HEK293T (cell line): ENCODE results near the gene YY1AP1.
A peak's percentile ranks its signal among the peaks of the same experiment; 100 is the strongest.

ENCODE experiments used
- CTCF ChIA-PET: fragments of 350-600 bp; formaldehyde crosslinking; extraction: SDS; loops from one replicate; lab custom pipeline; 2021; ENCODE audit warnings: antibody characterized with exemption, inconsistent platforms; lab: Yijun Ruan, JAX
- POLR2A ChIA-PET: fragments of 350-600 bp; formaldehyde crosslinking; extraction: SDS; loops from one replicate; lab custom pipeline; 2020; ENCODE audit warnings: antibody characterized with exemption, inconsistent platforms; lab: Yijun Ruan, JAX
- DNase-seq: peaks from one replicate; pipeline ENCODE4 v3.0.0; 2012; ENCODE audit warnings: mixed read lengths; ENCODE audit errors: extremely low spot score
- ARNT ChIP-seq: fragments of 450-650 bp; IDR thresholded peaks from 2 replicates; pipeline ENCODE4 v1.6.1; 2017; ENCODE audit warnings: mild to moderate bottlenecking
- BHLHE40 ChIP-seq: fragments of 450-650 bp; IDR thresholded peaks from 2 replicates; pipeline ENCODE4 v1.6.1; 2016; ENCODE audit warnings: mild to moderate bottlenecking, moderate library complexity, borderline replicate concordance
- CTBP1 ChIP-seq: fragments of 450-650 bp; IDR thresholded peaks from 2 replicates; pipeline ENCODE4 v1.6.1; 2016; ENCODE audit warnings: borderline replicate concordance
- ELF4 ChIP-seq: fragments of 450-650 bp; IDR thresholded peaks from 2 replicates; pipeline ENCODE4 v1.6.1; 2017; ENCODE audit warnings: antibody characterized with exemption
- FOXA1 ChIP-seq: fragments of 450-650 bp; IDR thresholded peaks from 2 replicates; pipeline ENCODE4 v1.6.1; 2016; ENCODE audit warnings: mild to moderate bottlenecking
- FOXK2 ChIP-seq: fragments of 450-650 bp; IDR thresholded peaks from 2 replicates; pipeline ENCODE4 v1.6.1; 2016; ENCODE audit warnings: mild to moderate bottlenecking
- FOXM1 ChIP-seq: fragments of 450-650 bp; IDR thresholded peaks from 2 replicates; pipeline ENCODE4 v1.6.1; 2017; ENCODE audit warnings: mild to moderate bottlenecking, borderline replicate concordance
- HDGF ChIP-seq: fragments of 450-650 bp; IDR thresholded peaks from 2 replicates; pipeline ENCODE4 v1.6.1; 2017; ENCODE audit warnings: antibody characterized with exemption, borderline replicate concordance
- L3MBTL2 ChIP-seq: fragments of 450-650 bp; conservative IDR thresholded peaks from 2 replicates; pipeline ENCODE4 v1.6.1; 2016; ENCODE audit warnings: mild to moderate bottlenecking
- LEF1 ChIP-seq: fragments of 450-650 bp; IDR thresholded peaks from 2 replicates; pipeline ENCODE4 v1.6.1; 2017; ENCODE audit warnings: mild to moderate bottlenecking, borderline replicate concordance
- NFRKB ChIP-seq: fragments of 450-650 bp; IDR thresholded peaks from 2 replicates; pipeline ENCODE4 v1.6.1; 2016; ENCODE audit warnings: mild to moderate bottlenecking, moderate library complexity
- SP1 ChIP-seq: fragments of 450-650 bp; IDR thresholded peaks from 2 replicates; pipeline ENCODE4 v1.6.1; 2017
- SUZ12 ChIP-seq: fragments of 450-650 bp; IDR thresholded peaks from 2 replicates; pipeline ENCODE4 v1.6.1; 2016; ENCODE audit warnings: mild to moderate bottlenecking
- TARDBP ChIP-seq: fragments of 450-650 bp; IDR thresholded peaks from 2 replicates; pipeline ENCODE4 v1.6.1; 2016
- ZNF384 ChIP-seq: fragments of 450-650 bp; IDR thresholded peaks from 2 replicates; pipeline ENCODE4 v1.6.1; 2016
- TF ChIP-seq, protein P1 (sequence below): fragments of 450-650 bp; IDR thresholded peaks from 2 replicates; pipeline ENCODE4 v1.6.1; 2016

YY1AP1 gene

DNA sequence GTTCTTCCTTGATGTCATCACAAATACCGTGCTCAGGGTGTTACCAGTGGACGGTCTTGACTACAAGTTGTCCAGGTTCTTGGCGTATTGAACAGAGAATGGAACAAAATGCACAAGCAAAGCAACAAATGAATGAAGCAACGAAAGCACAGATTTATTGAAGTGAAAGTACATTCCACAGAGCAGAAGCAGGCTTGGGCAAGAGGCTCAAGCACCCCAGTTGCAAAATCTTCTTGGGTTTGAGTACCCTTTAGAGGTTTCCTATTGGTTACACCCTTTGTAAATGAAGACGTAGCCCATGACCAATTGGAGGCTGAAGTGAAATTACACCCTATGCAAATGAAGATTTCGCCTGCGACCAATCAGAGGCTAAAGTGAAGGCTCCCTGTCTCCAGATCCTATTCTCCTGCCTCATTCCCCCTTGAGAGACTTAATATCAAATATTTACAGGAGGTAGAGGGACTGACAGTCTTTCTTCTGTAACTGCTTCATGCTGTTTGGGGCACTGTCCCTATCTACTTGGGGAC, 38.3 kb downstream of the YY1AP1 start:
- ChIA-PET POLR2A (interaction anchor here (1.1 kb wide), 1 partner anchor 284 kb away, joined by 3 read pairs; the partner anchor contains the start of gene KHDC4), CTCF (interaction anchor here (1.4 kb wide), 1 partner anchor 9 kb away, joined by 3 read pairs; no protein-coding TSS in a partner anchor)
- TF ChIP-seq ZNF384, result no peak
- no peak for TF ChIP-seq SUZ12
- TF ChIP-seq ARNT, result no peak
- TF ChIP-seq L3MBTL2, result no peak
- TF ChIP-seq FOXM1, result no peak
- TF ChIP-seq, protein P1, sequence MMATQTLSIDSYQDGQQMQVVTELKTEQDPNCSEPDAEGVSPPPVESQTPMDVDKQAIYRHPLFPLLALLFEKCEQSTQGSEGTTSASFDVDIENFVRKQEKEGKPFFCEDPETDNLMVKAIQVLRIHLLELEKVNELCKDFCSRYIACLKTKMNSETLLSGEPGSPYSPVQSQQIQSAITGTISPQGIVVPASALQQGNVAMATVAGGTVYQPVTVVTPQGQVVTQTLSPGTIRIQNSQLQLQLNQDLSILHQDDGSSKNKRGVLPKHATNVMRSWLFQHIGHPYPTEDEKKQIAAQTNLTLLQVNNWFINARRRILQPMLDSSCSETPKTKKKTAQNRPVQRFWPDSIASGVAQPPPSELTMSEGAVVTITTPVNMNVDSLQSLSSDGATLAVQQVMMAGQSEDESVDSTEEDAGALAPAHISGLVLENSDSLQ, result no peak
- TF ChIP-seq TARDBP, result no peak
- TF ChIP-seq NFRKB, result no peak
- no peak for TF ChIP-seq CTBP1
- TF ChIP-seq HDGF, result no peak
- TF ChIP-seq FOXA1, result no peak
- TF ChIP-seq FOXK2, result no peak
- TF ChIP-seq ELF4, result no peak
- no peak for TF ChIP-seq LEF1
- TF ChIP-seq SP1, result no peak
- TF ChIP-seq BHLHE40, result no peak
- DNase-seq, result no peak

DNA sequence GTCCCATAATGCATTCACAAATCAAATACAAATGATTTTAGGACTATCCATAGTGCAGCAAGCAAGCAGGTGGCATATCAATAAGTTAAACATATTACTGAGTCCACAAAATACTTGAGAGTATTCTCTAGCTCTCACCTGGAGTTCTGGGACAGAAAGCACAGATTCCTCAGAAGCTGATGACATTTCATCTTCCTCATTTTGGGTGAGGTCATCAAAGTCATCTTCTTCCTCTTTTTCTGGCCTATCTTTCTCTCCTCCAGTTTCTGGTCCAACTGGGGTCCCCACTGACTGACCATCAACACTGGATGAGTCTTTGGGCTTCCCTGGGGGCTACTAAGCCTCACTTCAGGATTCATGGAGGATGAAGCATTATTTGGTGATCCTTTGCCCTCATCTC, 38.9 kb downstream of the YY1AP1 start:
- ChIA-PET CTCF (no interaction called here), POLR2A (no interaction called here)
- no peak for DNase-seq
- no peak for TF ChIP-seq ELF4
- TF ChIP-seq HDGF, result no peak
- no peak for TF ChIP-seq NFRKB
- TF ChIP-seq TARDBP, result no peak
- TF ChIP-seq SUZ12, result no peak
- no peak for TF ChIP-seq ZNF384
- no peak for TF ChIP-seq L3MBTL2
- no peak for TF ChIP-seq BHLHE40
- no peak for TF ChIP-seq FOXM1
- no peak for TF ChIP-seq CTBP1

DNA sequence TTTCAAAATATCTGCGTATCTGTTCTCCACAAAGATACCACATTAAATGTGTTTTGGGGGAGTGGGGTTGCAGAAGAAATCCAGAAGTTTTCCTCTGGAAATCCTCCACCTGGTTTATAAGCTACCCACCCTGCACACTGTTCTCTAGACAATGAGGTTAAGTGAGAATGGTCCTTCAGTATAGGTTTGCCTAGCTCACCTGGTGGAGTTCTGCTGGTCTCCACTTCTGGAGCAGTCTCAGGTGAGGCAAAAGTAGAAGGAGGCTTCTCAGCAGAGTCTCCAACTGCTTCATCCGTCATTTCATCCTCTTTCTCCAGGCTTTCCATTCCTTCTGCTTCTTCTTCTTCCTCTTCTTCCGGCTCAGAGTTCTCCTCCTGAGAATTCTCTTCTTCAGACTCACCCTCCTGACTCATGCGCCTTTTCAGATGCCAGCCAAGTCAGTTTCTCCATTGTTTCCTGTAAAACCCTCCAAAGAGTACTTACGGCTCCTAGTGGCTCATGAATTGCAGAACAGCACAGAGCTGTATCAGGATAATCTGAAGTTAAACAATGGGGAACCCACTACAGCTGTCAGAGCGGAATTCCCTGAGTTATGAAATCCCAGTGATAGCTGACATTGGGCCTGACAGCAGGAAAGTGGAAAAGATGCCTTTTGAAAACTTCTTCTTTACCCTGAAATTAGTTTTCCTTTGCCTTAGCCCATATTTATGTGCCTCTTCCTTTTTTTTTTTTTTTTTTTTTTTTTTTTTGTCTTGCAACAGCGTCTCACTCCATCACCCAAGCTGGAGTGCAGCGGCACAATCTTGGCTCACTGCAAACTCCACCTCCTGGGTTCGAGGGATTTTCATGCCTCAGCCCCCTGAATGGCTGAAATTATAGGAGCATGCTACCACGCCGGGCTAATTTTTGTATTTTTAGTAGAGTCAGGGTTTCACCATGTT, 40.1 kb downstream of the YY1AP1 start:
- CTCF ChIA-PET, result interaction anchor here (0.6 kb wide), 2 partner anchors 563 to 902 kb away, joined by 3 read pairs; no protein-coding TSS in a partner anchor
- TF ChIP-seq ZNF384, result peak; percentile 69
- TF ChIP-seq BHLHE40, result no peak
- POLR2A ChIA-PET, result no interaction called here
- no peak for DNase-seq

DNA sequence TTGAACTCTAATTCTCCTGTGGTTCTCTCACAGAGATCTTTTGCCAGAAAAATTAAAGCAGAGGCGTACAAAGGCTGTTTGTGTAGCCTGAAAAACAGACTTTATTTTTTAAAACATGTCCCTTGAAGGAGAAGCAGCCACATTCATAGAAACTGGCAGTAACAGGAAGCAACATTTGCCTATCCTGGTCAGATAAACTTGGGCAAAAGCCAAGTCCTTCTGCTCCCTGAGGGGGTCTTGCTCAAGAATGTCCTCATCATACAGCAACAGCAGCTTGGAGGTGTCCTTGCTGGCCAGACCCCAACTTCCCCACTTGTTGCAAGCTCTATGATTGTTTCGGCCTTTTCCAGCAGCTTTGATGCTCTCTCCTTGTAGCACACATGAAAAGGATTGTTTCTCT, 42.3 kb downstream of the YY1AP1 start:
- POLR2A ChIA-PET, result interaction anchor here (1.1 kb wide), 1 partner anchor 83 kb away, joined by 3 read pairs; no protein-coding TSS in a partner anchor
- TF ChIP-seq LEF1, result no peak
- TF ChIP-seq ELF4, result no peak
- no peak for TF ChIP-seq SUZ12
- no peak for TF ChIP-seq L3MBTL2
- no peak for TF ChIP-seq FOXM1
- no peak for TF ChIP-seq CTBP1
- no peak for TF ChIP-seq FOXA1
- no peak for TF ChIP-seq ARNT
- TF ChIP-seq, protein P1, result no peak
- TF ChIP-seq HDGF, result no peak
- no peak for TF ChIP-seq BHLHE40
- no peak for TF ChIP-seq SP1
- TF ChIP-seq NFRKB, result no peak
- TF ChIP-seq TARDBP, result no peak
- no peak for TF ChIP-seq FOXK2
- TF ChIP-seq ZNF384, result no peak
- CTCF ChIA-PET, result no interaction called here
- no peak for DNase-seq

DNA sequence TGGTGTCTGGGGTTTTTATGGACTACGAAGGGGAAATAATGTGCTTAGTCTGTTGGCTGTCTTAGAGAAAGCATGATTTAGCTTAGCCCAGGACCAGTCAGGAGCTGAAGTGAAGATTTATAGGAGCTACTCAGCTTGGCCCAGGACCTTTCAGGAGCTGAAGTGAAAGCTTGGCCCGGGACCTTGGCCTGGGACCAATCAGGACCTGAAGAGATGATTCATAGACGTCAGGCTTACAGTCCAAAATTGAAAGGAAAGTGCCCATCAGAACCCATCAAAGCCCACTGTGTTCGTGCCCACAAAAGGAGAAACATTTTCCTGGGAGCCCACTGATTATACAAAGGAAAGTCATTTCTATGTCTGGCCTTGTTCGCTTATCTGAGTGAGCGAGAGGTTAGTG, 42.9 kb downstream of the YY1AP1 start:
- CTCF ChIA-PET, result no interaction called here
- DNase-seq, result no peak
- TF ChIP-seq ZNF384 (no peak), SUZ12 (no peak), FOXA1 (no peak), ELF4 (no peak), HDGF (no peak), NFRKB (no peak), LEF1 (no peak)
- POLR2A ChIA-PET, result no interaction called here

DNA sequence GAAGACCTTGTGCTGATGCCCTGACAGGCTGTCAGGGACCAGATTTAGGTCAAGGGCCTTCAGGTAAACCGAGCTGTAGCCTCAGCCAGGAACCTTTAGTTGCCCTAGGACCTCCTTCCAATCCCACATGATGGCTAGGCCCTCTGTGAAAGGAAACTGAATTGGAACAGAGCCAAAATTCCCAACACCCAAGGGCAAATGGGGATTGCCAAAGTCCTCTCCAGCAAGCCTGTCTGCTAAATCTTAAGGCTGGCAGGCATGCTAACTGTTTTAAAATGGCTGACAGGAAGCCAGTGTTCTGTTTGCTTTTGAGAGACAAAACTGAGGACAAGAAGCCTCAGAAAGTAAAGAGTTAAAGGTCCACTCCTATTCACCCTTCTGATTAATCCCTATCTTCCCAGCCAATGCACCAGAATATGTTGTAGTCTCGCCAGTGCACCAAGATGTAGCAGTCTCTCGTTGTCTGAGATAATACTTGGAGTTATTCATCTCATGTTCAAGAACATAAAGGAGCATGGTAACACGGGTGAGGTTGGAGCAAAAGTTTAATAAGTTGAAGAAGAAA, 43.5 kb downstream of the YY1AP1 start:
- no peak for TF ChIP-seq SP1
- TF ChIP-seq LEF1, result no peak
- no peak for TF ChIP-seq HDGF
- no peak for TF ChIP-seq ZNF384
- TF ChIP-seq BHLHE40, result no peak
- no peak for TF ChIP-seq SUZ12
- no peak for TF ChIP-seq CTBP1
- TF ChIP-seq FOXK2, result no peak
- TF ChIP-seq TARDBP, result no peak
- no peak for TF ChIP-seq L3MBTL2
- no peak for TF ChIP-seq FOXM1
- TF ChIP-seq, protein P1, result no peak
- TF ChIP-seq ELF4, result no peak
- TF ChIP-seq ARNT, result no peak
- DNase-seq, result no peak
- ChIA-PET CTCF (no interaction called here), POLR2A (no interaction called here)
